Lower leg skin (tissue), 4 donors: ENCODE data around the gene CHRDL1. TPM values are rescaled to one million over a fixed set of nuclear protein-coding genes. Genes with fewer than 3 reads are reported as not detected.
"Not testable (repeated sequence)": the region's sequence is repeated elsewhere in the genome, so short reads cannot be mapped to it uniquely, and the experiment has no call there.

Experiments
- DNase-seq, 2 donors: peaks; one replicate each; pipeline ENCODE4 v3.0.0-alpha.2; 2019; ENCODE audit warnings: low spot score in 2 of 2
- H3K4me3 ChIP-seq: fragments of 200-600 bp; sonication (generic); 2 replicates; pipeline ENCODE4 v1.5.1; 2017; ENCODE audit warnings: mild to moderate bottlenecking, low read depth; ENCODE audit not compliant: poor library complexity, severe bottlenecking
- CTCF ChIP-seq, 3 donors: fragments of 450-650 bp; IDR thresholded peaks; one replicate each; pipeline ENCODE4 v1.5.1; 2016; ENCODE audit warnings: antibody characterized with exemption in 3 of 3, mild to moderate bottlenecking in 3 of 3, moderate library complexity in 2 of 3
- POLR2A ChIP-seq, 2 donors: fragments of 450-650 bp; IDR thresholded peaks; one replicate each; pipeline ENCODE4 v1.6.1; 2016 to 2017; ENCODE audit warnings: antibody characterized with exemption in 2 of 2, mild to moderate bottlenecking in 1 of 2, moderate library complexity in 1 of 2
- WGBS, 2 donors: methylation state at CpG; one replicate each; pipeline ENCODE4 v1.1.5; 2018; 5-methylcytosine and 5-hydroxymethylcytosine counted together
- intact Hi-C: fragments of 100-400 bp; cut with DNase I; formaldehyde crosslinking; loops from one replicate; pipeline ENCODE4 v1.15.0; 2023; ENCODE audit warnings: low total_unique reads
- total RNA-seq, 4 donors: library from RNA; depleted of rRNA; stranded (reverse); fragments of >200 nt; gene quantifications; one replicate each; pipeline ENCODE4 v1.1.0, GENCODE V29; 2016

The CHRDL1 gene
- total RNA-seq, 4 donors from 2014 or later, result 6.9 to 20.4 (median 17.7) TPM

- DNase-seq, result no peak
- H3K4me3 ChIP-seq, result no peak overlapping the region
- TF ChIP-seq CTCF (IDR thresholded peaks at IDR 0.05) (no peak), POLR2A (IDR thresholded peaks at IDR 0.05) (no peak)
- WGBS, 2 donors, result 81 to 84% methylated on average over 5 to 6 of the region's 6 CpGs
- intact Hi-C loops, result no loop called here
Measured at GRCh38 chrX:110657073-110657472, 138.5 kb downstream of the CHRDL1 start.

- H3K4me3 ChIP-seq, intact Hi-C loops, DNase-seq: not testable (repeated sequence)
Measured at GRCh38 chrX:110654280-110654679, 141.3 kb downstream of the CHRDL1 start.

GRCh38 chrX:110646386-110646785 lies 149.2 kb downstream of the CHRDL1 start:
- TF ChIP-seq CTCF (IDR thresholded peaks at IDR 0.05) (no peak), POLR2A (IDR thresholded peaks at IDR 0.05) (no peak)
- WGBS, 2 donors, result 65 to 83% methylated on average over 1 of the region's 1 CpG
- intact Hi-C loops, result no loop called here
- DNase-seq, result no peak
- H3K4me3 ChIP-seq, result no peak overlapping the region
